HCT116 (cell line): ENCODE measurements around the gene AFDN. TPM values are rescaled to one million over a fixed set of nuclear protein-coding genes. Genes with fewer than 3 reads are reported as not detected.

Experiments used
- ATAC-seq: fragments of 200-7000 bp; cut with Tn5 transposase; 2 replicates; pipeline ENCODE4 v1.9.1; 2020; ENCODE audit warnings: mild to moderate bottlenecking, moderate library complexity
- BruUV-seq: library from RNA; stranded (reverse); fragments of 400-500 nt; replicated peaks from 2 replicates; lab custom pipeline; 2021; lab: Mats Ljungman, UMichigan
- CTCF ChIA-PET: fragments of 300-600 bp; sonication (Branson Sonifier 250); formaldehyde crosslinking; loops from one replicate; lab custom pipeline; 2021; ENCODE audit warnings: antibody characterized with exemption; lab: Charles Lee
- POLR2A ChIA-PET: fragments of 300-600, 350-600 bp; sonication (Branson Sonifier 250); formaldehyde crosslinking; loops from one replicate; lab custom pipeline; 2021; ENCODE audit warnings: antibody characterized with exemption; lab: Charles Lee
- RAD21 ChIA-PET, 2 experiments: fragments of 300-600 bp; sonication (Branson Sonifier 250); formaldehyde crosslinking; loops; one replicate each; lab custom pipeline; 2023; ENCODE audit warnings: low total read pairs in 2 of 2; ENCODE audit not compliant: uncharacterized antibody in 2 of 2, unreplicated experiment in 2 of 2, low non-redundant PET in 1 of 2; lab: Charles Lee
- DNase-seq: peaks from one replicate; pipeline ENCODE4 v3.0.0-alpha.2; 2010; ENCODE audit warnings: low read depth, low spot score
- H2AFZ ChIP-seq: fragments of 200-600 bp; shearing (Covaris generic), sonication (generic); 2 replicates; pipeline ENCODE4 v1.6.1; 2017; ENCODE audit warnings: low read depth, mixed run types, mixed read lengths, antibody characterized with exemption, low read length; ENCODE audit not compliant: poor library complexity, severe bottlenecking
- H3K27ac ChIP-seq: 2 replicates; pipeline ENCODE4 v1.5.1; 2012; ENCODE audit warnings: low read depth, low read length
- H3K27me3 ChIP-seq: fragments of 200-600 bp; sonication (generic); 2 replicates; pipeline ENCODE4 v1.6.1; 2016; ENCODE audit warnings: mixed run types, low read length, mixed read lengths; ENCODE audit not compliant: insufficient read depth
- H3K36me3 ChIP-seq, 2 experiments: fragments of 200-500 bp in 1 of 2; fragments of 200-600 bp in 1 of 2; sonication (Bioruptor generic) in 1 of 2; sonication (generic) in 1 of 2; 2 replicates each; pipeline versions ENCODE4 v1.5.1 to v1.6.1; 2014 to 2016; ENCODE audit warnings: low read length in 2 of 2, inconsistent platforms in 1 of 2, mixed read lengths in 1 of 2, mixed run types in 1 of 2; ENCODE audit not compliant: insufficient read depth in 2 of 2, control insufficient read depth in 1 of 2
- H3K4me1 ChIP-seq, 2 experiments: fragments of 200-600 bp in 1 of 2; sonication (generic) in 1 of 2; 2 replicates each; pipeline versions ENCODE4 v1.5.1 to v1.6.1; 2012 to 2017; ENCODE audit warnings: low read length in 2 of 2, inconsistent platforms in 1 of 2, mild to moderate bottlenecking in 1 of 2, mixed read lengths in 1 of 2, mixed run types in 1 of 2, moderate library complexity in 1 of 2; ENCODE audit not compliant: insufficient read depth in 2 of 2, control insufficient read depth in 1 of 2
- H3K4me2 ChIP-seq: fragments of 200-600 bp; sonication (generic); 2 replicates; pipeline ENCODE4 v1.6.1; 2017; ENCODE audit warnings: mixed run types, low read length, mixed read lengths
- H3K4me3 ChIP-seq, 2 experiments: fragments of 200-600 bp in 1 of 2; sonication (generic) in 1 of 2; replicated peaks in 1 of 2; 2 replicates each; pipeline ENCODE4 v1.5.1; 2011 to 2016; ENCODE audit warnings: low read length in 2 of 2, control low read depth in 1 of 2, low read depth in 1 of 2, mild to moderate bottlenecking in 1 of 2, mixed read lengths in 1 of 2, mixed run types in 1 of 2
- H3K79me2 ChIP-seq: fragments of 200-600 bp; sonication (generic); 2 replicates; pipeline ENCODE4 v1.6.1; 2017; ENCODE audit warnings: mild to moderate bottlenecking, mixed run types, low read length, moderate library complexity, mixed read lengths; ENCODE audit not compliant: insufficient read depth
- H3K9ac ChIP-seq: fragments of 200-600 bp; sonication (generic); 2 replicates; pipeline ENCODE4 v1.6.1; 2016; ENCODE audit warnings: low read length, mixed read lengths
- H3K9me2 ChIP-seq: fragments of 200-600 bp; sonication (generic), shearing (Covaris generic); 2 replicates; pipeline ENCODE4 v1.6.1; 2017; ENCODE audit warnings: mixed run types, mild to moderate bottlenecking, moderate library complexity; ENCODE audit not compliant: insufficient read depth
- H3K9me3 ChIP-seq, 2 experiments: fragments of 200-500 bp in 1 of 2; fragments of 200-600 bp in 1 of 2; sonication (Bioruptor generic) in 1 of 2; sonication (generic) in 1 of 2; 2 replicates each; pipeline ENCODE4 v1.6.1; 2014 to 2017; ENCODE audit warnings: low read length in 2 of 2, mixed read lengths in 2 of 2, inconsistent platforms in 1 of 2, low read depth in 1 of 2, mild to moderate bottlenecking in 1 of 2, mixed run types in 1 of 2, moderate library complexity in 1 of 2; ENCODE audit not compliant: control insufficient read depth in 1 of 2, insufficient read depth in 1 of 2
- H4K20me1 ChIP-seq: fragments of 200-600 bp; sonication (generic), shearing (Covaris generic); 2 replicates; pipeline ENCODE4 v1.6.1; 2017; ENCODE audit warnings: mixed run types, mild to moderate bottlenecking, moderate library complexity; ENCODE audit not compliant: insufficient read depth
- ATF3 ChIP-seq: IDR thresholded peaks from 2 replicates; pipeline ENCODE4 v1.6.1; 2012
- CBX3 ChIP-seq: IDR thresholded peaks from 2 replicates; pipeline ENCODE4 v1.6.1; 2012; ENCODE audit warnings: low read depth
- CEBPB ChIP-seq: IDR thresholded peaks from 2 replicates; pipeline ENCODE4 v1.6.1; 2012; ENCODE audit warnings: low read depth
- EGR1 ChIP-seq: IDR thresholded peaks from 2 replicates; pipeline ENCODE4 v1.6.1; 2012; ENCODE audit warnings: low read depth
- ELF1 ChIP-seq: IDR thresholded peaks from 2 replicates; pipeline ENCODE4 v1.6.1; 2012; ENCODE audit warnings: low read depth, borderline replicate concordance
- EZH2 ChIP-seq: fragments of 200-600 bp; sonication (generic); IDR thresholded peaks from 2 replicates; pipeline ENCODE4 v1.6.1; 2017; ENCODE audit warnings: antibody characterized with exemption, mixed run types
- EZH2phosphoT487 ChIP-seq: fragments of 200-600 bp; IDR thresholded peaks from 2 replicates; pipeline ENCODE4 v1.6.1; 2018; ENCODE audit warnings: antibody characterized with exemption, borderline replicate concordance
- FOSL1 ChIP-seq: IDR thresholded peaks from 2 replicates; pipeline ENCODE4 v1.6.1; 2012; ENCODE audit warnings: low read depth
- JUND ChIP-seq: IDR thresholded peaks from 2 replicates; pipeline ENCODE4 v1.6.1; 2012
- MAX ChIP-seq: IDR thresholded peaks from 2 replicates; pipeline ENCODE4 v1.6.1; 2012
- POLR2A ChIP-seq: IDR thresholded peaks from 2 replicates; pipeline ENCODE4 v1.7.0; 2011; ENCODE audit warnings: borderline replicate concordance; ENCODE audit not compliant: insufficient read depth, insufficient read length; ENCODE audit errors: extremely low read depth
- POLR2AphosphoS5 ChIP-seq: IDR thresholded peaks from 2 replicates; pipeline ENCODE4 v1.6.1; 2011; ENCODE audit warnings: mild to moderate bottlenecking, low read depth, low read length, moderate library complexity
- RAD21 ChIP-seq: IDR thresholded peaks from 2 replicates; pipeline ENCODE4 v1.6.1; 2012; ENCODE audit warnings: low read depth, mild to moderate bottlenecking
- SIN3A ChIP-seq: IDR thresholded peaks from 2 replicates; pipeline ENCODE4 v1.6.1; 2012; ENCODE audit warnings: low read depth
- SP1 ChIP-seq: IDR thresholded peaks from 2 replicates; pipeline ENCODE4 v1.6.1; 2012; ENCODE audit warnings: low read depth
- YY1 ChIP-seq: IDR thresholded peaks from 2 replicates; pipeline ENCODE4 v1.6.1; 2011; ENCODE audit warnings: low read length, low read depth, moderate library complexity, mild to moderate bottlenecking; ENCODE audit not compliant: insufficient replicate concordance; ENCODE audit errors: extremely low read depth
- ZNF274 ChIP-seq: fragments of 200-500 bp; sonication (Bioruptor generic); IDR thresholded peaks from 2 replicates; pipeline ENCODE4 v1.6.1; 2014; ENCODE audit warnings: mild to moderate bottlenecking, low read depth, low read length, inconsistent platforms
- intact Hi-C: fragments of 100-400 bp; cut with micrococcal nuclease; formaldehyde crosslinking; loops from 2 replicates; pipeline ENCODE4 v1.10.0; 2022
- total RNA-seq: library from RNA; stranded (reverse); gene quantifications from one replicate; pipeline ENCODE4 v1.2.1, GENCODE V29; 2021; ENCODE audit not compliant: unreplicated experiment

The AFDN gene
- total RNA-seq, 1 experiment from 2014 or later, result 59.4 TPM

GRCh38 chr6:167995731-167996151 lies 169.0 kb downstream of the AFDN start:
- H3K27me3 ChIP-seq, result peaks cover 10% of the 10 kb centered on the region; the same call in 1 of the 2 replicates
- H3K4me2 ChIP-seq, result no peak overlapping the region
- ChIA-PET POLR2A (no interaction called here), CTCF (no interaction called here), RAD21 (no interaction called here)
- H4K20me1 ChIP-seq, result no peaks in the 10 kb centered on the region
- H3K36me3 ChIP-seq, result no peaks in the 10 kb centered on the region
- no peaks in the 10 kb centered on the region for H3K9me2 ChIP-seq
- no peaks in the 10 kb centered on the region for H3K79me2 ChIP-seq
- H3K9me3 ChIP-seq, result no peaks in the 10 kb centered on the region
- no peaks in the 10 kb centered on the region for H3K4me1 ChIP-seq
- DNase-seq (no peak), ATAC-seq (no peak)
- H3K27ac ChIP-seq, result no peak overlapping the region
- TF ChIP-seq MAX, result no peak
- TF ChIP-seq EZH2, result no peak
- no peak for TF ChIP-seq CEBPB
- TF ChIP-seq EGR1, result no peak
- TF ChIP-seq YY1, result no peak
- TF ChIP-seq ATF3, result no peak
- no peak for TF ChIP-seq POLR2A
- TF ChIP-seq POLR2AphosphoS5, result no peak
- TF ChIP-seq FOSL1, result no peak
- no peak for TF ChIP-seq EZH2phosphoT487
- TF ChIP-seq SP1, result no peak
- TF ChIP-seq ELF1, result no peak
- no peak for TF ChIP-seq JUND
- TF ChIP-seq SIN3A, result no peak
- no peak for TF ChIP-seq ZNF274
- no peak for TF ChIP-seq RAD21
- TF ChIP-seq CBX3, result no peak
- no peak overlapping the region for H3K9ac ChIP-seq
- H3K4me3 ChIP-seq, result no peak overlapping the region
- H2AFZ ChIP-seq, result no peak overlapping the region
- no TSS peak for BruUV-seq
- intact Hi-C loops, result no loop called here
